Breast epithelium (tissue), 4 donors: ENCODE results near the gene ANXA6. TPM values are rescaled to one million over a fixed set of nuclear protein-coding genes. Genes with fewer than 3 reads are reported as not detected.
A peak's percentile ranks its signal among the peaks of the same experiment; 100 is the strongest.

Source experiments
- DNase-seq, 2 donors: peaks; one replicate each; pipeline ENCODE4 v3.0.0-alpha.2; 2019; ENCODE audit warnings: low spot score in 2 of 2
- H3K27ac ChIP-seq, 2 donors: fragments of 200-600 bp; sonication (generic) in 1 of 2; one replicate each; pipeline ENCODE4 v1.5.1; 2016 to 2019; ENCODE audit warnings: mild to moderate bottlenecking in 1 of 2
- H3K27me3 ChIP-seq, 2 donors: fragments of 200-600 bp; sonication (generic) in 1 of 2; one replicate each; pipeline versions ENCODE4 v1.5.1 to v1.6.0; 2017 to 2019; ENCODE audit warnings: control low read depth in 1 of 2, mild to moderate bottlenecking in 1 of 2
- H3K36me3 ChIP-seq: fragments of 200-600 bp; one replicate; pipeline ENCODE4 v1.5.1; 2019
- H3K4me1 ChIP-seq, 2 donors: fragments of 200-600 bp; sonication (generic); one replicate each; pipeline ENCODE4 v1.5.1; 2016 to 2019; ENCODE audit warnings: control low read depth in 1 of 2
- H3K4me3 ChIP-seq, 3 donors: fragments of 200-600 bp; sonication (generic); 1 replicate in 2 of 3; 2 replicates in 1 of 3; pipeline ENCODE4 v1.5.1; 2016 to 2019; ENCODE audit warnings: mild to moderate bottlenecking in 3 of 3, moderate library complexity in 2 of 3
- H3K9me3 ChIP-seq, 2 donors: fragments of 200-600 bp; sonication (generic) in 1 of 2; one replicate each; pipeline ENCODE4 v1.5.1; 2016 to 2019; ENCODE audit warnings: control low read depth in 1 of 2
- CTCF ChIP-seq, 3 donors: fragments of 450-650 bp; IDR thresholded peaks; one replicate each; pipeline ENCODE4 v1.5.1; 2016 to 2017; ENCODE audit warnings: antibody characterized with exemption in 3 of 3, mild to moderate bottlenecking in 3 of 3, moderate library complexity in 3 of 3
- POLR2A ChIP-seq: fragments of 450-650 bp; IDR thresholded peaks from one replicate; pipeline ENCODE4 v1.6.1; 2016; ENCODE audit warnings: antibody characterized with exemption, mild to moderate bottlenecking, moderate library complexity
- POLR2AphosphoS5 ChIP-seq, 3 donors: sonication (generic); formaldehyde crosslinking; IDR thresholded peaks; one replicate each; pipeline ENCODE4 v1.6.1; 2017; ENCODE audit warnings: antibody characterized with exemption in 3 of 3
- intact Hi-C: fragments of 100-400 bp; cut with DNase I; formaldehyde crosslinking; loops from one replicate; pipeline ENCODE4 v1.15.1; 2023; ENCODE audit warnings: low total_unique reads
- total RNA-seq, 3 donors: library from RNA; depleted of rRNA; stranded (reverse); fragments of >200 nt; gene quantifications; one replicate each; pipeline ENCODE4 v1.1.0, GENCODE V29; 2016

ANXA6 gene
- total RNA-seq, 3 donors from 2014 or later = 206 to 320 (median 276) TPM

- H3K36me3 ChIP-seq = no peaks in the 10 kb centered on the region
- H3K9me3 ChIP-seq = no peaks in the 10 kb centered on the region
- no peak for DNase-seq
- intact Hi-C loops = no loop called here
- H3K27ac ChIP-seq = no peak overlapping the region
- TF ChIP-seq CTCF (IDR thresholded peaks at IDR 0.05) (no peak), POLR2AphosphoS5 (IDR thresholded peaks at IDR 0.05) (no peak), POLR2A (no peak)
- no peak overlapping the region for H3K4me3 ChIP-seq
- H3K4me1 ChIP-seq = no peaks in the 10 kb centered on the region
- H3K27me3 ChIP-seq = no peaks in the 10 kb centered on the region
Observed at GRCh38 chr5:151072630-151073025, 85.0 kb downstream of the ANXA6 start.

- Histone ChIP-seq H3K36me3 (no peaks in the 10 kb centered on the region), H3K27ac (no peak overlapping the region), H3K27me3 (no peaks in the 10 kb centered on the region), H3K9me3 (no peaks in the 10 kb centered on the region), H3K4me1 (no peaks in the 10 kb centered on the region), H3K4me3 (no peak overlapping the region)
- DNase-seq = no peak
- TF ChIP-seq POLR2AphosphoS5 (IDR thresholded peaks at IDR 0.05) = no peak
- no peak for TF ChIP-seq POLR2A
- no peak for TF ChIP-seq CTCF (IDR thresholded peaks at IDR 0.05)
- intact Hi-C loops = no loop called here
Observed at GRCh38 chr5:151071848-151072629, 85.5 kb downstream of the ANXA6 start.

- TF ChIP-seq POLR2A (no peak), POLR2AphosphoS5 (IDR thresholded peaks at IDR 0.05) (no peak), CTCF (IDR thresholded peaks at IDR 0.05) (no peak)
- Histone ChIP-seq H3K27ac (no peak overlapping the region), H3K4me3 (no peak overlapping the region), H3K9me3 (no peaks in the 10 kb centered on the region), H3K36me3 (no peaks in the 10 kb centered on the region), H3K4me1 (no peaks in the 10 kb centered on the region), H3K27me3 (no peaks in the 10 kb centered on the region)
- intact Hi-C loops = no loop called here
- DNase-seq = no peak
Observed at GRCh38 chr5:151071021-151071420, 86.6 kb downstream of the ANXA6 start.

GRCh38 chr5:151070449-151070848 lies 87.1 kb downstream of the ANXA6 start:
- intact Hi-C loops = no loop called here
- TF ChIP-seq POLR2AphosphoS5 (IDR thresholded peaks at IDR 0.05) (no peak), POLR2A (no peak), CTCF (IDR thresholded peaks at IDR 0.05) (no peak)
- H3K4me3 ChIP-seq = no peak overlapping the region
- no peak overlapping the region for H3K27ac ChIP-seq
- no peaks in the 10 kb centered on the region for H3K4me1 ChIP-seq
- DNase-seq = no peak
- no peaks in the 10 kb centered on the region for H3K36me3 ChIP-seq
- no peaks in the 10 kb centered on the region for H3K9me3 ChIP-seq
- no peaks in the 10 kb centered on the region for H3K27me3 ChIP-seq

GRCh38 chr5:151068433-151069197 lies 89.0 kb downstream of the ANXA6 start:
- no peaks in the 10 kb centered on the region for H3K27me3 ChIP-seq
- DNase-seq = no peak
- H3K4me1 ChIP-seq = no peaks in the 10 kb centered on the region
- no peak overlapping the region for H3K4me3 ChIP-seq
- peak overlapping the region; percentile 33 to 66 for H3K27ac ChIP-seq
- intact Hi-C loops = no loop called here
- no peaks in the 10 kb centered on the region for H3K9me3 ChIP-seq
- H3K36me3 ChIP-seq = no peaks in the 10 kb centered on the region
- TF ChIP-seq CTCF (IDR thresholded peaks at IDR 0.05) = no peak
